Ascending aorta (tissue), 2 donors: ENCODE data around the gene AK3. TPM values are rescaled to one million over a fixed set of nuclear protein-coding genes. Genes with fewer than 3 reads are reported as not detected.

Source experiments
- DNase-seq, 2 donors: peaks; one replicate each; pipeline ENCODE4 v3.0.0-alpha.2; 2019; ENCODE audit warnings: low spot score in 2 of 2
- H3K27ac ChIP-seq, 2 donors: fragments of 200-600 bp; sonication (generic); one replicate each; pipeline ENCODE4 v1.5.1; 2016 to 2017; ENCODE audit warnings: mild to moderate bottlenecking in 1 of 2
- H3K27me3 ChIP-seq: fragments of 200-600 bp; sonication (generic); one replicate; pipeline ENCODE4 v1.5.1; 2017
- H3K36me3 ChIP-seq, 2 donors: fragments of 200-600 bp; sonication (generic); one replicate each; pipeline ENCODE4 v1.5.1; 2016
- H3K4me1 ChIP-seq, 2 donors: fragments of 200-600 bp; sonication (generic); one replicate each; pipeline ENCODE4 v1.5.1; 2016 to 2017; ENCODE audit warnings: mild to moderate bottlenecking in 1 of 2
- H3K4me3 ChIP-seq, 2 donors: fragments of 200-600 bp; sonication (generic); one replicate each; pipeline ENCODE4 v1.5.1; 2016 to 2017; ENCODE audit warnings: mild to moderate bottlenecking in 1 of 2
- H3K9me3 ChIP-seq, 2 donors: fragments of 200-600 bp; sonication (generic); one replicate each; pipeline ENCODE4 v1.5.1; 2016
- CTCF ChIP-seq, 3 experiments: fragments of 200-600 bp in 2 of 3; fragments of 450-650 bp in 1 of 3; sonication (generic) in 2 of 3; IDR thresholded peaks; one replicate each; pipeline ENCODE4 v1.5.1; 2016 to 2019; ENCODE audit warnings: antibody characterized with exemption in 3 of 3, mild to moderate bottlenecking in 1 of 3, moderate library complexity in 1 of 3
- intact Hi-C: fragments of 100-400 bp; cut with DNase I; formaldehyde crosslinking; loops from one replicate; pipeline ENCODE4 v1.15.1; 2023
- total RNA-seq: library from RNA; depleted of rRNA; stranded (reverse); fragments of >200 nt; gene quantifications from one replicate; pipeline ENCODE4 v1.1.0, GENCODE V29; 2016

The AK3 gene
- total RNA-seq, 1 donor from 2014 or later = 37.1 TPM

- peaks cover 7 to 16% of the 10 kb centered on the region in 2 donors for H3K4me1 ChIP-seq
- intact Hi-C loops = loop anchor here (10.0 kb wide), 1 partner anchor 1349 kb away; the partner anchor contains the start of gene RANBP6
- no peaks in the 10 kb centered on the region for H3K27me3 ChIP-seq
- H3K4me3 ChIP-seq = no peak overlapping the region
- DNase-seq = no peak
- no peaks in the 10 kb centered on the region for H3K9me3 ChIP-seq
- H3K36me3 ChIP-seq = no peaks in the 10 kb centered on the region
- no peak overlapping the region for H3K27ac ChIP-seq
- TF ChIP-seq CTCF (IDR thresholded peaks at IDR 0.05) = no peak
Observed at GRCh38 chr9:4665357-4665756, 75.6 kb downstream of the AK3 start.

- Histone ChIP-seq H3K4me3 (peak overlapping the region in 1 of 2 donors; percentile 86), H3K27ac (peak overlapping the region in 1 of 2 donors; percentile 87), H3K27me3 (no peaks in the 10 kb centered on the region), H3K4me1 (peaks cover 7 to 16% of the 10 kb centered on the region in 2 donors), H3K36me3 (no peaks in the 10 kb centered on the region), H3K9me3 (no peaks in the 10 kb centered on the region)
- no peak for TF ChIP-seq CTCF (IDR thresholded peaks at IDR 0.05)
- no peak for DNase-seq
- intact Hi-C loops = loop anchor here (5.0 to 10.0 kb wide), 4 partner anchors 323 to 1351 kb away; partner anchors contain the start of genes GLIS3, JAK2, PLGRKT and RANBP6
Observed at GRCh38 chr9:4663956-4664355, 77.0 kb downstream of the AK3 start.

- no peak for DNase-seq
- no peak for TF ChIP-seq CTCF (IDR thresholded peaks at IDR 0.05)
- no peaks in the 10 kb centered on the region for H3K9me3 ChIP-seq
- H3K27me3 ChIP-seq = no peaks in the 10 kb centered on the region
- H3K36me3 ChIP-seq = no peaks in the 10 kb centered on the region
- H3K27ac ChIP-seq = peak overlapping the region; percentile 82 to 87
- peak overlapping the region; percentile 66 to 86 for H3K4me3 ChIP-seq
- intact Hi-C loops = loop anchor here (1.0 to 10.0 kb wide), 6 partner anchors 16 to 1352 kb away; partner anchors contain the start of genes AK3, CDC37L1, GLIS3 and JAK2
- peaks cover 7 to 16% of the 10 kb centered on the region in 2 donors for H3K4me1 ChIP-seq
Observed at GRCh38 chr9:4662989-4663792, 77.8 kb downstream of the AK3 start.

GRCh38 chr9:4662108-4662988 lies 78.7 kb downstream of the AK3 start, which contains the start of gene PLPP6:
PLPP6 (plus strand) TSS chr9:4662294; CDS start chr9:4662376, 82 bp downstream.
- H3K27me3 ChIP-seq = no peaks in the 10 kb centered on the region
- peak within 1 kb of the TSS; percentile 82 to 87 for H3K27ac ChIP-seq
- intact Hi-C loops = loop anchor here (1.0 to 10.0 kb wide), 6 partner anchors 17 to 1352 kb away; partner anchors contain the start of genes AK3, CDC37L1, GLIS3 and JAK2
- H3K4me1 ChIP-seq = peaks cover 7 to 16% of the 10 kb centered on the region in 2 donors
- H3K36me3 ChIP-seq = no peaks in the 10 kb centered on the region
- DNase-seq = peak; percentile 59 to 95
- TF ChIP-seq CTCF (IDR thresholded peaks at IDR 0.05) = peak; percentile 33 to 67 (median 45)
- no peaks in the 10 kb centered on the region for H3K9me3 ChIP-seq
- peak within 1 kb of the TSS; percentile 66 to 86 for H3K4me3 ChIP-seq

GRCh38 chr9:4661611-4662010 lies 79.4 kb downstream of the AK3 start:
- Histone ChIP-seq H3K27ac (peak overlapping the region; percentile 82 to 87), H3K4me1 (peaks cover 7 to 16% of the 10 kb centered on the region in 2 donors), H3K36me3 (no peaks in the 10 kb centered on the region), H3K9me3 (no peaks in the 10 kb centered on the region), H3K4me3 (peak overlapping the region; percentile 66 to 86), H3K27me3 (no peaks in the 10 kb centered on the region)
- no peak for DNase-seq
- intact Hi-C loops = loop anchor here (1.0 to 10.0 kb wide), 6 partner anchors 18 to 1353 kb away; partner anchors contain the start of genes AK3, CDC37L1, GLIS3 and JAK2
- TF ChIP-seq CTCF (IDR thresholded peaks at IDR 0.05) = no peak
